ENCODE measurements around the gene SCO1.
"Not testable (repeated sequence)": the region's sequence is repeated elsewhere in the genome, so short reads cannot be mapped to it uniquely, and the experiment has no call there.

Gene SCO1

GRCh38 chr17:10725262-10725661, 27.9 kb upstream of the SCO1 start:
- no peak for DNase-seq (ENCODE audit: low spot score)

GRCh38 chr17:10724546-10725195, 27.3 kb upstream of the SCO1 start:
- DNase-seq (ENCODE audit: low spot score): no peak

- DNase-seq (ENCODE audit: low spot score): no peak
Measured at GRCh38 chr17:10718547-10718946, 21.2 kb upstream of the SCO1 start.

- DNase-seq (ENCODE audit: low spot score): no peak
Measured at GRCh38 chr17:10716218-10716617, 18.9 kb upstream of the SCO1 start.

- no peak for DNase-seq (ENCODE audit: low spot score)
Measured at GRCh38 chr17:10713318-10713717, 16.0 kb upstream of the SCO1 start.

GRCh38 chr17:10705727-10706126, 8.4 kb upstream of the SCO1 start:
- no peak for DNase-seq (ENCODE audit: low spot score)

- no peak for DNase-seq (ENCODE audit: low spot score)
Measured at GRCh38 chr17:10702574-10702973, 5.2 kb upstream of the SCO1 start.

GRCh38 chr17:10699856-10700255, 2.5 kb upstream of the SCO1 start:
- DNase-seq (ENCODE audit: low spot score): no peak

GRCh38 chr17:10698096-10698818, 924 bp upstream of the SCO1 start:
- DNase-seq (ENCODE audit: low spot score): no peak

- not testable (repeated sequence) for DNase-seq (ENCODE audit: low spot score)
Measured at GRCh38 chr17:10695875-10696407, 1.4 kb downstream of the SCO1 start.

GRCh38 chr17:10687499-10687898, 9.8 kb downstream of the SCO1 start:
- DNase-seq (ENCODE audit: low spot score): no peak

- DNase-seq (ENCODE audit: low spot score): no peak
Measured at GRCh38 chr17:10683853-10684252, 13.5 kb downstream of the SCO1 start.

- DNase-seq (ENCODE audit: low spot score): no peak
Measured at GRCh38 chr17:10681866-10682446, 15.4 kb downstream of the SCO1 start.

- no peak for DNase-seq (ENCODE audit: low spot score)
Measured at GRCh38 chr17:10674704-10675103, 22.6 kb downstream of the SCO1 start.

GRCh38 chr17:10673312-10673711, 24.0 kb downstream of the SCO1 start:
- DNase-seq (ENCODE audit: low spot score): no peak

GRCh38 chr17:10668775-10669174, 28.6 kb downstream of the SCO1 start:
- no peak for DNase-seq (ENCODE audit: low spot score)

GRCh38 chr17:10666906-10667305, 30.4 kb downstream of the SCO1 start:
- no peak for DNase-seq (ENCODE audit: low spot score)

- DNase-seq (ENCODE audit: low spot score): no peak
Measured at GRCh38 chr17:10664571-10664970, 32.8 kb downstream of the SCO1 start.

- no peak for DNase-seq (ENCODE audit: low spot score)
Measured at GRCh38 chr17:10663231-10663630, 34.1 kb downstream of the SCO1 start.

GRCh38 chr17:10661437-10661836, 35.9 kb downstream of the SCO1 start:
- DNase-seq (ENCODE audit: low spot score): no peak

GRCh38 chr17:10657879-10658278, 39.5 kb downstream of the SCO1 start:
- DNase-seq (ENCODE audit: low spot score): no peak

GRCh38 chr17:10657148-10657547, 40.2 kb downstream of the SCO1 start, which contains the start of gene MYH3:
TSS of gene MYH3 (minus strand) at chr17:10657309. CDS start at chr17:10655064, 2,245 bp downstream.
- DNase-seq (ENCODE audit: low spot score): no peak

- DNase-seq (ENCODE audit: low spot score): no peak
Measured at GRCh38 chr17:10653987-10654386, 43.3 kb downstream of the SCO1 start.
